Progenitor cell of endocrine pancreas (in vitro differentiated cells): Measurements from ENCODE around the gene NAV3. TPM values are rescaled to one million over a fixed set of nuclear protein-coding genes. Genes with fewer than 3 reads are reported as not detected.

ENCODE experiments used
- DNase-seq: peaks from one replicate; pipeline ENCODE4 v3.0.0; 2021; ENCODE audit warnings: low spot score; ENCODE audit not compliant: unreplicated experiment
- H3K27ac Mint-ChIP-seq: 2 replicates; pipeline ENCODE4 v1.8.0; 2021; ENCODE audit warnings: mild to moderate bottlenecking, moderate library complexity, mixed read lengths
- H3K27me3 Mint-ChIP-seq: 2 replicates; pipeline ENCODE4 v1.8.0; 2021; ENCODE audit warnings: mixed read lengths
- H3K36me3 Mint-ChIP-seq: 2 replicates; pipeline ENCODE4 v1.8.0; 2022; ENCODE audit warnings: mixed read lengths; ENCODE audit not compliant: insufficient read depth
- H3K4me1 Mint-ChIP-seq: 2 replicates; pipeline ENCODE4 v1.8.0; 2021; ENCODE audit warnings: low read depth, mixed read lengths
- H3K4me3 Mint-ChIP-seq: 2 replicates; pipeline ENCODE4 v1.8.0; 2021; ENCODE audit warnings: low read depth, mild to moderate bottlenecking, moderate library complexity, mixed read lengths
- H3K9me3 Mint-ChIP-seq: 2 replicates; pipeline ENCODE4 v1.8.0; 2021; ENCODE audit warnings: low read depth, mixed read lengths
- CTCF ChIP-seq: fragments of 200-600 bp; sonication (generic); IDR thresholded peaks from one replicate; pipeline ENCODE4 v1.5.0; 2021; ENCODE audit warnings: antibody characterized with exemption, mild to moderate bottlenecking; ENCODE audit not compliant: unreplicated experiment
- total RNA-seq: library from RNA; stranded (reverse); gene quantifications from 2 replicates; pipeline ENCODE4 v1.2.1, GENCODE V29; 2021

Gene NAV3
- total RNA-seq, 1 donor from 2014 or later: 11.5 TPM

GRCh38 chr12:77865178-77865577, 34.5 kb downstream of the NAV3 start:
- no peak for DNase-seq
- Mint-ChIP-seq H3K4me1 (no peaks in the 10 kb centered on the region), H3K27me3 (no peaks in the 10 kb centered on the region), H3K9me3 (no peaks in the 10 kb centered on the region), H3K4me3 (no peak overlapping the region), H3K27ac (no peak overlapping the region), H3K36me3 (no peaks in the 10 kb centered on the region)
- TF ChIP-seq CTCF: no peak

DNA sequence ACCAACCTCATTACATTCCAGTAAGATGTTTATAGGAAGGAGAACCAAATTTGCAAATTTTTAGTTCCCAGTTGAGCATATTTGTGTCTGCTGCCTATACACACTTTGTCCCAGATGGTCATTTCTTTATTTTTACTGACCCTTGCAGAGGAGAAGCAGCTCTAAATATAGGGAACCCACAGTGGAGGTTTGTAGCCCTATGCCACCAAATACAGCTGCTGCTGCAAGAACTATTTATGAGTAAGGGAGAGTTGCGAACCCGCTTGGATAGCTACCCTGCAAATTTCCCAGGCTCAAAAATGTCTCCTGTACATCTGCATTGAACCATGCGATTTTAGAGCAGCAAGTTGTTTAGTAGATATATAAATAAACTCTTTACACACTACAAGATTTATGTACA, 48.2 kb downstream of the NAV3 start:
- Mint-ChIP-seq H3K4me1 (peaks cover 3% of the 10 kb centered on the region), H3K27me3 (no peaks in the 10 kb centered on the region), H3K4me3 (no peak overlapping the region), H3K9me3 (no peaks in the 10 kb centered on the region), H3K27ac (no peak overlapping the region), H3K36me3 (no peaks in the 10 kb centered on the region)
- no peak for TF ChIP-seq CTCF
- no peak for DNase-seq

GRCh38 chr12:77882709-77883108, 52.0 kb downstream of the NAV3 start:
- H3K27me3 Mint-ChIP-seq: no peaks in the 10 kb centered on the region
- H3K27ac Mint-ChIP-seq: no peak overlapping the region
- TF ChIP-seq CTCF: no peak
- H3K4me1 Mint-ChIP-seq: peaks cover 3% of the 10 kb centered on the region
- H3K36me3 Mint-ChIP-seq: no peaks in the 10 kb centered on the region
- no peaks in the 10 kb centered on the region for H3K9me3 Mint-ChIP-seq
- no peak overlapping the region for H3K4me3 Mint-ChIP-seq
- no peak for DNase-seq

- no peaks in the 10 kb centered on the region for H3K27me3 Mint-ChIP-seq
- H3K4me1 Mint-ChIP-seq: no peaks in the 10 kb centered on the region
- no peak for TF ChIP-seq CTCF
- DNase-seq: no peak
- no peaks in the 10 kb centered on the region for H3K36me3 Mint-ChIP-seq
- no peak overlapping the region for H3K27ac Mint-ChIP-seq
- H3K9me3 Mint-ChIP-seq: no peaks in the 10 kb centered on the region
- no peak overlapping the region for H3K4me3 Mint-ChIP-seq
Observed at GRCh38 chr12:77888611-77889010, 57.9 kb downstream of the NAV3 start.

GRCh38 chr12:77891518-77892147, 60.9 kb downstream of the NAV3 start:
- H3K9me3 Mint-ChIP-seq: no peaks in the 10 kb centered on the region
- no peak overlapping the region for H3K4me3 Mint-ChIP-seq
- no peaks in the 10 kb centered on the region for H3K27me3 Mint-ChIP-seq

More at GRCh38 chr12:77891518-77892147, 60.9 kb downstream of the NAV3 start:
- Mint-ChIP-seq H3K27ac (no peak overlapping the region), H3K4me1 (peaks cover 1% of the 10 kb centered on the region), H3K36me3 (no peaks in the 10 kb centered on the region)
- TF ChIP-seq CTCF: no peak
- DNase-seq: no peak
